ENCODE measurements around the gene POLE.

DNA sequence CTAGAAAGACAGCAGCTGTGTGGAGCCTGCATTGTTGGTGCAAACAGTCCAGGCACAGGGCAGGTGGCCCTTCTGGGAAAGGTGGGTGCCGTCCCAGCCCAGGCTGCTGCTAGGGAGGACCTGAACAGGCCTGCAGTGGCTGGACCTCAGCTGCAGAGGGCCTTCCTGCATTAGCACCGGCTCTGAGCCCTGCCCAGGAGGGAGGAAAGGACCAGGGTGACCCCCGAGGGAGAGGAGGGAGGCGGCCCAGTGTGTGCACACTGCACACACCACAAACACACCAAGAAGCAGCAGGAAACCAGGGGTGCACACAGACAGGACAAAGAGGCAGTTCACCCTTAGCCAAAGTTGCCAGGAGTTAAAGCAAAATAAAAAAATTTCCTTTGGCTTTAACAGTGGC is 15.5 kb upstream of the POLE start:
- TF ChIP-seq, protein P1, sequence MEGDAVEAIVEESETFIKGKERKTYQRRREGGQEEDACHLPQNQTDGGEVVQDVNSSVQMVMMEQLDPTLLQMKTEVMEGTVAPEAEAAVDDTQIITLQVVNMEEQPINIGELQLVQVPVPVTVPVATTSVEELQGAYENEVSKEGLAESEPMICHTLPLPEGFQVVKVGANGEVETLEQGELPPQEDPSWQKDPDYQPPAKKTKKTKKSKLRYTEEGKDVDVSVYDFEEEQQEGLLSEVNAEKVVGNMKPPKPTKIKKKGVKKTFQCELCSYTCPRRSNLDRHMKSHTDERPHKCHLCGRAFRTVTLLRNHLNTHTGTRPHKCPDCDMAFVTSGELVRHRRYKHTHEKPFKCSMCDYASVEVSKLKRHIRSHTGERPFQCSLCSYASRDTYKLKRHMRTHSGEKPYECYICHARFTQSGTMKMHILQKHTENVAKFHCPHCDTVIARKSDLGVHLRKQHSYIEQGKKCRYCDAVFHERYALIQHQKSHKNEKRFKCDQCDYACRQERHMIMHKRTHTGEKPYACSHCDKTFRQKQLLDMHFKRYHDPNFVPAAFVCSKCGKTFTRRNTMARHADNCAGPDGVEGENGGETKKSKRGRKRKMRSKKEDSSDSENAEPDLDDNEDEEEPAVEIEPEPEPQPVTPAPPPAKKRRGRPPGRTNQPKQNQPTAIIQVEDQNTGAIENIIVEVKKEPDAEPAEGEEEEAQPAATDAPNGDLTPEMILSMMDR (IDR thresholded peaks at IDR 0.05), result no peak
- TF ChIP-seq POLR2A (IDR thresholded peaks at IDR 0.05), result no peak

Data from body of pancreas (tissue), 4 donors.